Fibroblast of the aortic adventitia (primary cell): ENCODE data around the gene NFE2. TPM values are rescaled to one million over a fixed set of nuclear protein-coding genes. Genes with fewer than 3 reads are reported as not detected.

ENCODE experiments used
- DNase-seq: peaks from one replicate; pipeline ENCODE4 v3.0.0-alpha.2; 2010; ENCODE audit warnings: low read depth
- H3K4me3 ChIP-seq: 2 replicates; pipeline ENCODE4 v1.5.1; 2011; ENCODE audit warnings: low read depth, mild to moderate bottlenecking, control low read depth, low read length, moderate library complexity
- total RNA-seq: library from RNA; depleted of rRNA; stranded (reverse); fragments of >200 nt; gene quantifications from 2 replicates; pipeline ENCODE4 v1.2.3, GENCODE V29; 2012; ENCODE audit warnings: low replicate concordance
- TF ChIP-seq, protein P1 (sequence below): IDR thresholded peaks from 2 replicates; pipeline ENCODE4 v1.5.1; 2011; ENCODE audit warnings: mild to moderate bottlenecking, low read length, control low read depth, inconsistent platforms; ENCODE audit not compliant: insufficient read depth

NFE2 gene
- total RNA-seq, 1 donor = not detected

DNA sequence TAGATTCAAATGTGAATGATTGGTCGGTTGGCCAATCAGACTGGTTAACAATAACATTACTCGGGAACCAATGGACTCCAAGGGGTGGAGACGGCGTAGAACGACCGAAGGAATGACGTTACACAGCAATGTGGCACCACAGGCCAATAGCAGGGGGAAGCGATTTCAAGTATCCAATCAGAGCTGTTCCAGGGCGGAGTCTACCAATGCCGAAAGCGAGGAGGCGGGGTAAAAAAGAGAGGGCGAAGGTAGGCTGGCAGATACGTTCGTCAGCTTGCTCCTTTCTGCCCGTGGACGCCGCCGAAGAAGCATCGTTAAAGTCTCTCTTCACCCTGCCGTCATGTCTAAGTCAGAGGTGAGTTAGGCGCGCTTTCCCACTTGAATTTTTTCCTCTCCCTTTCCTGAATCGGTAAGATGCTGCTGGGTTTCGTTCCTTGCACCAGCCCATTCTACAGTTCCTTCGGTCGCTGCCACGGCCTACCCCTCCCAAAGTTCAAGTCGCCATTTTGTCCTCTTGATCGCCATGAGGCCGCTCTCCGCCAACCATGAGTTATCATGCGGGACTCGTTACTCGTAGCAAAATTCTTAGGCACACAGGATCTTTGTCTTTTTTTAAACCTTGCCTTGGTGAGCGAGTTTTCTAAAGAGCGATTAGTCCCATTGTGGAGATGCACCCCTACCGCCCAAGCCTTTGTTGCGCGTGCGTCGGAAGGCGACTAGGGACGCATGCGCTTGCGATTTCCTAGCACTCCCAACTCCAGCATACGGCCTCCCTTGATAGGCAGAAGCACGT lies 20.2 kb downstream of the NFE2 start, which contains the start of gene HNRNPA1:
HNRNPA1 (plus strand) TSS at position 259 of the 793 bp plus-strand sequence; CDS start at position 341, 82 bp downstream.
- DNase-seq = peak; percentile 100
- H3K4me3 ChIP-seq = peak within 1 kb of the TSS; percentile 94
- TF ChIP-seq, protein P1, sequence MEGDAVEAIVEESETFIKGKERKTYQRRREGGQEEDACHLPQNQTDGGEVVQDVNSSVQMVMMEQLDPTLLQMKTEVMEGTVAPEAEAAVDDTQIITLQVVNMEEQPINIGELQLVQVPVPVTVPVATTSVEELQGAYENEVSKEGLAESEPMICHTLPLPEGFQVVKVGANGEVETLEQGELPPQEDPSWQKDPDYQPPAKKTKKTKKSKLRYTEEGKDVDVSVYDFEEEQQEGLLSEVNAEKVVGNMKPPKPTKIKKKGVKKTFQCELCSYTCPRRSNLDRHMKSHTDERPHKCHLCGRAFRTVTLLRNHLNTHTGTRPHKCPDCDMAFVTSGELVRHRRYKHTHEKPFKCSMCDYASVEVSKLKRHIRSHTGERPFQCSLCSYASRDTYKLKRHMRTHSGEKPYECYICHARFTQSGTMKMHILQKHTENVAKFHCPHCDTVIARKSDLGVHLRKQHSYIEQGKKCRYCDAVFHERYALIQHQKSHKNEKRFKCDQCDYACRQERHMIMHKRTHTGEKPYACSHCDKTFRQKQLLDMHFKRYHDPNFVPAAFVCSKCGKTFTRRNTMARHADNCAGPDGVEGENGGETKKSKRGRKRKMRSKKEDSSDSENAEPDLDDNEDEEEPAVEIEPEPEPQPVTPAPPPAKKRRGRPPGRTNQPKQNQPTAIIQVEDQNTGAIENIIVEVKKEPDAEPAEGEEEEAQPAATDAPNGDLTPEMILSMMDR = no peak

DNA sequence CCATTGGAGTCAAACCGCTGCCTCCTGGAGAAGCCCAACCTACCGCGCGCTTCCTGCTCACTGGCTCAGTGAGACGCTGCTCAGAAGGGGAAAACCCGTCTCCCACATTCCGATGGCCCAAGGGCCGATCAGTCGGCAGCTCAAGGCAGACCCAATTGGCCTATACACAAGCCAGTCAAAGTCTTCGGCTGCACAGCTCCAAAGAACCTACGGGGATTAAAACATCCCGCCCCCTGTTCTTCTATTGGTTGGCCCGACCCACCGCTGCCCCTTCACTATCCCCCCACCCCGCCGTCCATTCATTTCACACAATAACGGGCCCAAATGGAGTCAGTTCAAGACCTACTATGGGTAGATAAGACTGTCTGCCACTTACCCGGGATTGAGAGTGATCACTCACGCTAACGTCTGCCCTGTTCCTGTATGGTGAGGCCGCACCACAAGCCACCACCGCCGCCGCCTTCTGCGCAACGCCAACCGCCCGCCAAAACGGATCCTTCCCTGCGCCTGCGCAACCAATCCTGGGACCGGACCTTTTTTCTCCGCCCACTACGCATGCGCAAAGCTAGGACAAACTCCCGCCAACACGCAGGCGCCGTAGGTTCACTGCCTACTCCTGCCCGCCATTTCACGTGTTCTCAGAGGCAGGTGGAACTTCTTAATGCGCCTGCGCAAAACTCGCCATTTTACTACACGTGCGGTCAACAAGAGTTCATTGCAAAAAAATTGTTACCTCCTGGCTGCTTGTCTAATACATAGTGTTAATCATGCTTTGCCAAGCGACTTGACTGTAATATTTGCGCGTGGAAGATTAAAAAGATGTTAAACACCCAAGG lies 21.0 kb downstream of the NFE2 start, which contains the start of gene CBX5:
CBX5 (minus strand) TSS at position 491 of the 836 bp plus-strand sequence. CDS start 22,472 bp downstream, outside the sequence.
- peak; percentile 100 for DNase-seq
- TF ChIP-seq, protein P1 = no peak
- H3K4me3 ChIP-seq = peak within 1 kb of the TSS; percentile 94

GRCh38 chr12:54279227-54279631 lies 21.6 kb downstream of the NFE2 start:
- peak overlapping the region; percentile 82 for H3K4me3 ChIP-seq
- no peak for DNase-seq
- TF ChIP-seq, protein P1 = no peak

GRCh38 chr12:54277823-54278276 lies 23.0 kb downstream of the NFE2 start:
- TF ChIP-seq, protein P1 = no peak
- peak overlapping the region; percentile 82 for H3K4me3 ChIP-seq
- peak; percentile 50 for DNase-seq

- no peak overlapping the region for H3K4me3 ChIP-seq
- DNase-seq = no peak
- TF ChIP-seq, protein P1 = no peak
Measured at GRCh38 chr12:54276368-54276767, 24.4 kb downstream of the NFE2 start.

DNA sequence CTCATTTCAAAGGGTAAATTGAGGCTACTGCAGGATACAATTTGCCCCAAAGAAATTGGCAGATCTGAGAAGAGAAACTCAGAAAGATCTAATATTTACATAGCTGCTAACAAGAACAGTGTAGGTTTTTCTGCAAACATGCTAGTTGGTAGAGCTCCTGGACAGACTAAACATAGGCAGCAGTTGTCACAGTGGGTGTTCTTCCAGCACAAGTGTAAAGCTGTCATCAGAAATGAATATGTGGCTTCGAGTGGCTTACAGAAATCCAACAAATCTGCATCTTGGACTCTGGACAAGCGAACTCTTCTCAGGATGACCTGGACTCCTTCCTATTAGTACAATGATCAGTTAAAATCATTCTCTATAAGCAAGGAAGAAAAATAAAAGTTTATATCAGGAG lies 26.8 kb downstream of the NFE2 start:
- DNase-seq = no peak
- TF ChIP-seq, protein P1 = no peak
- no peak overlapping the region for H3K4me3 ChIP-seq
